NOMO-1 treated with dmso at 0.1 percent for 144 hours (cell line): ENCODE measurements around the gene L3MBTL4.

ENCODE experiments used
- DNase-seq: peaks from one replicate; lab custom pipeline; 2025; ENCODE audit not compliant: unreplicated experiment; lab: John Stamatoyannopoulos, UW

L3MBTL4 gene

GRCh38 chr18:6255886-6256285 is 158.8 kb downstream of the L3MBTL4 start:
- no peak for DNase-seq

- DNase-seq = no peak
These were observed 159.5 kb downstream of the L3MBTL4 start for GRCh38 chr18:6255116-6255705.

- no peak for DNase-seq
These were observed 160.3 kb downstream of the L3MBTL4 start for GRCh38 chr18:6254456-6254855.

- DNase-seq = no peak
These were observed 163.6 kb downstream of the L3MBTL4 start for GRCh38 chr18:6251084-6251483.

GRCh38 chr18:6249788-6250187 is 164.9 kb downstream of the L3MBTL4 start:
- no peak for DNase-seq

- no peak for DNase-seq
These were observed 165.5 kb downstream of the L3MBTL4 start for GRCh38 chr18:6249170-6249569.

GRCh38 chr18:6248017-6248416 is 166.7 kb downstream of the L3MBTL4 start:
- DNase-seq = no peak

- DNase-seq = no peak
These were observed 172.7 kb downstream of the L3MBTL4 start for GRCh38 chr18:6242004-6242403.

GRCh38 chr18:6239716-6240115 is 175.0 kb downstream of the L3MBTL4 start:
- DNase-seq = no peak

- DNase-seq = no peak
These were observed 178.5 kb downstream of the L3MBTL4 start for GRCh38 chr18:6236258-6236657.

- DNase-seq = no peak
These were observed 192.4 kb downstream of the L3MBTL4 start for GRCh38 chr18:6222271-6222670.

GRCh38 chr18:6221602-6222014 is 193.1 kb downstream of the L3MBTL4 start:
- DNase-seq = no peak

GRCh38 chr18:6220129-6220528 is 194.6 kb downstream of the L3MBTL4 start:
- no peak for DNase-seq

GRCh38 chr18:6219116-6219717 is 195.5 kb downstream of the L3MBTL4 start:
- DNase-seq = no peak

GRCh38 chr18:6215888-6216287 is 198.8 kb downstream of the L3MBTL4 start:
- no peak for DNase-seq

- DNase-seq = no peak
These were observed 203.6 kb downstream of the L3MBTL4 start for GRCh38 chr18:6211174-6211504.

GRCh38 chr18:6210349-6211173 is 204.2 kb downstream of the L3MBTL4 start:
- DNase-seq = no peak

GRCh38 chr18:6207941-6208340 is 206.8 kb downstream of the L3MBTL4 start:
- DNase-seq = no peak

- DNase-seq = no peak
These were observed 207.6 kb downstream of the L3MBTL4 start for GRCh38 chr18:6207116-6207515.

GRCh38 chr18:6205706-6206105 is 209.0 kb downstream of the L3MBTL4 start:
- no peak for DNase-seq

- no peak for DNase-seq
These were observed 210.2 kb downstream of the L3MBTL4 start for GRCh38 chr18:6204476-6204875.

- no peak for DNase-seq
These were observed 210.9 kb downstream of the L3MBTL4 start for GRCh38 chr18:6203791-6204190.
